ENCODE measurements around the gene FCHO1. TPM values are rescaled to one million over a fixed set of nuclear protein-coding genes. Genes with fewer than 3 reads are reported as not detected.

The FCHO1 gene
- total RNA-seq, 3 donors from 2014 or later, result 1.6 to 5.3 (median 2.9) TPM

- Histone ChIP-seq H3K36me3 (no peaks in the 10 kb centered on the region), H3K4me3 (no peak overlapping the region), H3K4me1 (peaks cover 12 to 24% of the 10 kb centered on the region in 2 donors), H3K9me3 (no peaks in the 10 kb centered on the region), H3K27me3 (no peaks in the 10 kb centered on the region), H3K27ac (peak overlapping the region in 1 of 2 donors; percentile 73)
- intact Hi-C loops (cut with DNase I; ENCODE audit: low total_unique reads), result no loop called here
- TF ChIP-seq POLR2A (IDR thresholded peaks at IDR 0.05) (no peak), POLR2AphosphoS5 (IDR thresholded peaks at IDR 0.05) (no peak), CTCF (IDR thresholded peaks at IDR 0.05) (no peak)
- no peak for DNase-seq (ENCODE audit: low spot score in 2 of 2)
These were observed 34.9 kb upstream of the FCHO1 start for GRCh38 chr19:17716309-17716929.

GRCh38 chr19:17718550-17718946 is 32.7 kb upstream of the FCHO1 start:
- H3K9me3 ChIP-seq, result no peaks in the 10 kb centered on the region
- peak overlapping the region in 1 of 2 donors; percentile 79 for H3K27ac ChIP-seq
- H3K36me3 ChIP-seq, result no peaks in the 10 kb centered on the region
- no peak for DNase-seq (ENCODE audit: low spot score in 2 of 2)
- H3K27me3 ChIP-seq, result no peaks in the 10 kb centered on the region
- intact Hi-C loops (cut with DNase I; ENCODE audit: low total_unique reads), result no loop called here
- TF ChIP-seq POLR2AphosphoS5 (IDR thresholded peaks at IDR 0.05) (no peak), POLR2A (IDR thresholded peaks at IDR 0.05) (no peak), CTCF (IDR thresholded peaks at IDR 0.05) (no peak)
- H3K4me3 ChIP-seq, result peak overlapping the region in 2 of 3 donors; percentile 84 to 96
- peaks cover 12 to 29% of the 10 kb centered on the region in 2 donors for H3K4me1 ChIP-seq

GRCh38 chr19:17718947-17719711 is 32.1 kb upstream of the FCHO1 start, which contains the start of gene MAP1S:
TSS of gene MAP1S (plus strand) at chr19:17719480. CDS start at chr19:17719503, 23 bp downstream.
- Histone ChIP-seq H3K9me3 (no peaks in the 10 kb centered on the region), H3K27me3 (no peaks in the 10 kb centered on the region), H3K4me1 (peaks cover 12 to 29% of the 10 kb centered on the region in 2 donors), H3K27ac (peak within 1 kb of the TSS; percentile 79 to 88), H3K4me3 (peak within 1 kb of the TSS; percentile 84 to 98 (median 96)), H3K36me3 (no peaks in the 10 kb centered on the region)
- TF ChIP-seq POLR2AphosphoS5 (IDR thresholded peaks at IDR 0.05), result peak in 2 of 3 donors; percentile 52 to 75
- TF ChIP-seq POLR2A (IDR thresholded peaks at IDR 0.05), result peak; percentile 66
- no peak for TF ChIP-seq CTCF (IDR thresholded peaks at IDR 0.05)
- intact Hi-C loops (cut with DNase I; ENCODE audit: low total_unique reads), result no loop called here
- peak in 1 of 2 donors; percentile 24 for DNase-seq (ENCODE audit: low spot score in 2 of 2)

GRCh38 chr19:17719730-17720400 is 31.4 kb upstream of the FCHO1 start:
- Histone ChIP-seq H3K4me1 (peaks cover 12 to 29% of the 10 kb centered on the region in 2 donors), H3K27ac (peak overlapping the region; percentile 79 to 88)

More at GRCh38 chr19:17719730-17720400, 31.4 kb upstream of the FCHO1 start:
- H3K27me3 ChIP-seq, result no peaks in the 10 kb centered on the region
- DNase-seq (ENCODE audit: low spot score in 2 of 2), result peak; percentile 52 to 59
- intact Hi-C loops (cut with DNase I; ENCODE audit: low total_unique reads), result no loop called here
- TF ChIP-seq CTCF (IDR thresholded peaks at IDR 0.05) (no peak), POLR2AphosphoS5 (IDR thresholded peaks at IDR 0.05) (peak in 1 of 3 donors; percentile 25), POLR2A (IDR thresholded peaks at IDR 0.05) (no peak)
- no peaks in the 10 kb centered on the region for H3K9me3 ChIP-seq
- H3K4me3 ChIP-seq, result peak overlapping the region; percentile 84 to 98 (median 96)
- no peaks in the 10 kb centered on the region for H3K36me3 ChIP-seq
